DND-41 (cell line): ENCODE measurements around the gene TEAD1.

ENCODE experiments used
- ATAC-seq: fragments of 200-7000 bp; cut with Tn5 transposase; 3 replicates; pipeline ENCODE4 v1.9.1; 2021; ENCODE audit warnings: low read depth; ENCODE audit not compliant: insufficient read depth
- DNase-seq: peaks from one replicate; pipeline ENCODE4 v3.0.0-alpha.2; 2020
- H2AFZ ChIP-seq: 2 replicates; pipeline ENCODE4 v1.6.0; 2012; ENCODE audit warnings: low read depth, low read length
- H3K27ac ChIP-seq: 2 replicates; pipeline ENCODE4 v1.5.1; 2012; ENCODE audit warnings: low read length, inconsistent platforms
- H3K27me3 ChIP-seq: fragments of 200-600 bp; sonication (generic); 2 replicates; pipeline ENCODE4 v1.6.0; 2012; ENCODE audit warnings: low read length, mild to moderate bottlenecking, inconsistent platforms; ENCODE audit not compliant: insufficient read depth, poor library complexity
- H3K36me3 ChIP-seq: 2 replicates; pipeline ENCODE4 v1.5.1; 2012; ENCODE audit warnings: low read length, inconsistent platforms; ENCODE audit not compliant: insufficient read depth
- H3K4me1 ChIP-seq: 2 replicates; pipeline ENCODE4 v1.5.1; 2012; ENCODE audit warnings: mild to moderate bottlenecking, low read length; ENCODE audit not compliant: insufficient read depth
- H3K4me2 ChIP-seq: 2 replicates; pipeline ENCODE4 v1.6.0; 2012; ENCODE audit warnings: mild to moderate bottlenecking, moderate library complexity, low read length, inconsistent platforms; ENCODE audit not compliant: insufficient read depth
- H3K4me3 ChIP-seq, 2 experiments: fragments of 200-600 bp in 1 of 2; shearing (Covaris generic) in 1 of 2; 2 replicates each; pipeline ENCODE4 v1.5.1; 2012 to 2016; ENCODE audit warnings: inconsistent platforms in 2 of 2, low read length in 2 of 2, mild to moderate bottlenecking in 2 of 2, low read depth in 1 of 2, moderate library complexity in 1 of 2
- H3K79me2 ChIP-seq: 2 replicates; pipeline ENCODE4 v1.6.0; 2012; ENCODE audit warnings: low read length, inconsistent platforms; ENCODE audit not compliant: insufficient read depth
- H3K9ac ChIP-seq: 2 replicates; pipeline ENCODE4 v1.6.0; 2012; ENCODE audit warnings: low read depth, mild to moderate bottlenecking, inconsistent platforms, low read length, moderate library complexity
- H3K9me3 ChIP-seq: 2 replicates; pipeline ENCODE4 v1.5.1; 2012; ENCODE audit warnings: low read length, moderate library complexity, mild to moderate bottlenecking, inconsistent platforms; ENCODE audit not compliant: insufficient read depth, severe bottlenecking
- H4K20me1 ChIP-seq: 2 replicates; pipeline ENCODE4 v1.6.0; 2012; ENCODE audit warnings: low read length; ENCODE audit not compliant: insufficient read depth
- CTCF ChIP-seq: IDR thresholded peaks from 2 replicates; pipeline ENCODE4 v1.5.1; 2012; ENCODE audit warnings: borderline replicate concordance, low read length, moderate library complexity, mild to moderate bottlenecking; ENCODE audit not compliant: poor library complexity, severe bottlenecking; ENCODE audit errors: extremely low read depth
- EZH2 ChIP-seq: IDR thresholded peaks from 3 replicates; pipeline ENCODE4 v1.6.1; 2012; ENCODE audit warnings: borderline replicate concordance, low read depth, mild to moderate bottlenecking, moderate library complexity, low read length, inconsistent platforms; ENCODE audit not compliant: severe bottlenecking

TEAD1 gene

GRCh38 chr11:12865863-12866595, 191.8 kb downstream of the TEAD1 start:
- Histone ChIP-seq H3K79me2 (no peaks in the 10 kb centered on the region), H3K9me3 (no peaks in the 10 kb centered on the region), H2AFZ (no peak overlapping the region), H3K36me3 (no peaks in the 10 kb centered on the region), H3K27ac (no peak overlapping the region), H3K4me1 (peaks cover 9% of the 10 kb centered on the region), H3K4me3 (no peak overlapping the region), H3K27me3 (peaks cover 4% of the 10 kb centered on the region), H3K9ac (no peak overlapping the region), H3K4me2 (no peak overlapping the region), H4K20me1 (no peaks in the 10 kb centered on the region)
- TF ChIP-seq EZH2 (no peak), CTCF (no peak)
- DNase-seq (no peak), ATAC-seq (no peak)

GRCh38 chr11:12867531-12867930, 193.3 kb downstream of the TEAD1 start:
- H3K27ac ChIP-seq, result no peak overlapping the region
- no peak overlapping the region for H3K4me2 ChIP-seq
- no peaks in the 10 kb centered on the region for H3K9me3 ChIP-seq
- H3K9ac ChIP-seq, result no peak overlapping the region
- no peak overlapping the region for H3K4me3 ChIP-seq
- no peak overlapping the region for H2AFZ ChIP-seq
- DNase-seq, result no peak
- TF ChIP-seq CTCF, result no peak
- H3K4me1 ChIP-seq, result peaks cover 9% of the 10 kb centered on the region
- no peaks in the 10 kb centered on the region for H3K36me3 ChIP-seq
- no peak for ATAC-seq
- H3K27me3 ChIP-seq, result peaks cover 4% of the 10 kb centered on the region
- H4K20me1 ChIP-seq, result no peaks in the 10 kb centered on the region
- H3K79me2 ChIP-seq, result no peaks in the 10 kb centered on the region

GRCh38 chr11:12868315-12869073, 194.3 kb downstream of the TEAD1 start:
- Histone ChIP-seq H2AFZ (no peak overlapping the region), H3K9me3 (no peaks in the 10 kb centered on the region), H3K4me3 (no peak overlapping the region), H3K9ac (no peak overlapping the region), H4K20me1 (no peaks in the 10 kb centered on the region), H3K36me3 (no peaks in the 10 kb centered on the region), H3K27me3 (peaks cover 6% of the 10 kb centered on the region), H3K27ac (no peak overlapping the region), H3K4me1 (peaks cover 9% of the 10 kb centered on the region), H3K79me2 (no peaks in the 10 kb centered on the region), H3K4me2 (no peak overlapping the region)
- ATAC-seq (no peak), DNase-seq (no peak)
- TF ChIP-seq CTCF, result no peak
- no peak for TF ChIP-seq EZH2
